Vagina (tissue), 2 donors: ENCODE data around the gene CYP26A1.

Source experiments
- CTCF ChIP-seq, 3 experiments: fragments of 450-650 bp in 2 of 3; fragments of 200-600 bp in 1 of 3; sonication (generic) in 1 of 3; IDR thresholded peaks; one replicate each; pipeline ENCODE4 v1.5.1; 2017 to 2019; ENCODE audit warnings: antibody characterized with exemption in 3 of 3, mild to moderate bottlenecking in 2 of 3, moderate library complexity in 2 of 3
- POLR2A ChIP-seq, 2 donors: fragments of 450-650 bp; IDR thresholded peaks; one replicate each; pipeline ENCODE4 v1.6.1; 2017; ENCODE audit warnings: antibody characterized with exemption in 2 of 2, mild to moderate bottlenecking in 2 of 2, moderate library complexity in 2 of 2

GRCh38 chr10:93074147-93074596 lies 479 bp downstream of the CYP26A1 start:
- no peak for TF ChIP-seq CTCF (IDR thresholded peaks at IDR 0.05)
- TF ChIP-seq POLR2A (IDR thresholded peaks at IDR 0.05): no peak
